GM19023 (cell line): ENCODE results near the gene AP4M1.
A peak's percentile ranks its signal among the peaks of the same experiment; 100 is the strongest.

Source experiments
- ATAC-seq: cut with Tn5 transposase; IDR thresholded peaks from one replicate; pipeline ENCODE4 v1.9.1; 2021; ENCODE audit warnings: mild to moderate bottlenecking, moderate library complexity; ENCODE audit not compliant: unreplicated experiment

Gene AP4M1

DNA sequence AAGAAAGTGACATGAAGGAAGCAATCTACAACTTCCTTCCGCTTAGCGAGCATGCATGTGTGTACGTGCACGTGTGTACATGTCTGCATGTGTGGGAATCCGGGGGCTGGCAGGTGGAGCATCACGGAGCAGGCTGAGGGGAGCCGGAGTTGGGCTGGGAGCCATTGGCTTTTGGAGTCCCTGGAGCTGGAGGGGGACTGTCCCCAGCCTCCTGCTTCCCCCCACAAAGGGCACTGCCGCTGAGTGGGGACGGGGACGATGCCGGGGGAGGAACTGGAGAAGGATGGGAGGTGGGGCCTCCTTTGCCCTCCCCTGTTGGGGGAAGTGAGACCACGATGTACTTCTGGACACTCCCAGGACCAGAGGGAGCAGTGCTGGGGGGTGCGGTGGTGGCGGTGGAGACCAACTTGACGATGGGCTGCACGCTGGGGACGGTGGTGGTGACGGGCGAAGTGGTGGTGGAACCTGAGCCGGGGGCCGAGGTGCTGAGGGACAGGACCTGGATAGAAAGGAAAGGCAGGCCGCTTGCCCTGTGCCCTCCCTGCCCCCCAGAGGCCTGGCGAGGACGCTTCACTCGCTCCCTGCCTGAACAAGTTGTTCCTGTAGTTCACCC, 5.8 kb downstream of the AP4M1 start:
- ATAC-seq = no peak

DNA sequence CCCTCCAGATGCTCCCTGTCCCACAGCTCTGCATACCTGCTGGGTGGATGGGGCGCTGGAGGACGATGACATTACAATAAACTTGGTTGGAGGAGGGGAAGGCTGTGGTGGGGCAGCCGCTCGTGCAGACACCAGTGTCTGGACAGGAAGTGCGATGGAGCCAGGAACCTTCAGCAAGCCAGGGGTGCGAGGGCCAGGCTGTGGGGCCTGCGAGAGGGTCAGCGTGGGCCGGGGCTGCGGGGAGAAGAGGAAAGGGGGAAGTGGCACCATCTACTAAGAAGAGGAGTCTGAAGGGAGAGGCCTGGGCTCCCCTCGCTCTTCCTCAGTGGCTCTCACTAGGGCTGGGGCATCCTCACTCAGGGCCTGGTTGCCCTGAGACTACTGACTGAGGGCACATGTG, 6.4 kb downstream of the AP4M1 start:
- no peak for ATAC-seq

DNA sequence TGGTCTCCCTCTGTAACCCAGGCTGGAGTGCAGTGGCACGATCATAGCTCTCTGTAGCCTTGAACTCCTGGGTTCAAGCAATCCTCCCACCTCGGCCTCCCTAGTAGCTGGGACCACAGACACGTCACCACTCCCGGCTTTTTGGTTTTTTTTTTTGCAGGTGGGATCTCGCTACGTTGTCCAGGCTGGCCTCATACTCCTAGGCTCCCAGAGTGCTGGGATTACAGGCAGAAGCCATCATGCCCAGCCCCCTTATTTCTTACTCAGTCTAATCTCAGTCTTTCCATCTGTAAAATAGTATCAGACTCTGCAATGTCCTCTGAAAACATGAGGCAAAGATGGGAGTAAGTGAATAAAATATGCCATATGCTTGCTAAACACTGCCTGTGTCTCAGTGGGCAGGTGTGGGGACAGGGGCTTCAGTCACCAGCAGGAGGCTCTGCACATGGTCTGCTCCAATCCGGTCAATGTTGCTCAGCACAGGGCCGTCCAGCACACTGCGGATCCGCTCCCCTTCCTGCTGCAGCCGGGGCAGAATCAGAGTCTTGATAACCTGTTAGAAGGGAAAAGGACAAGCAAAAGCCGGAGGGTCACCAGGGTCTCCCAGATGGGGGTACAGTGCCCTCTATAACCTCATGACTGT, 8.2 kb downstream of the AP4M1 start:
- ATAC-seq = no peak

DNA sequence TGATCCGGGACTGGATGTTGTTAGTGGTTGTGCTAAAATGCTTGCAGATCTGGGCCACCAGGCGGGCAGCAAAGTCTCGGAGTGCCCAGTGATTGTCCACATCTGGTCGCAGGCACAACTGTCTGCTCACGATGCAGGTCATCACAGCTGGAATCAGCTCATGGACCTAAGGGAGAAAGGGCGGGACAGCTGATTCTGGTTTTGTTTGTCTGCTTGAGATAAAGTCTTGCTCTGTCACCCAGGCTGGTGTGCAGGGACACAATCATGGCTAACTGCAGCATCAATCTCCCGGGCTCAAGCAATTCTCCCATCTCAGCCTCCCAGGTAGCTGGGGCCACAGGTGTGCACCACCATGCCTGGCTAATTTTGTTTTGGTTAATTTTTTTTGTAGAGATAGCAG, 9.7 kb downstream of the AP4M1 start:
- no peak for ATAC-seq

DNA sequence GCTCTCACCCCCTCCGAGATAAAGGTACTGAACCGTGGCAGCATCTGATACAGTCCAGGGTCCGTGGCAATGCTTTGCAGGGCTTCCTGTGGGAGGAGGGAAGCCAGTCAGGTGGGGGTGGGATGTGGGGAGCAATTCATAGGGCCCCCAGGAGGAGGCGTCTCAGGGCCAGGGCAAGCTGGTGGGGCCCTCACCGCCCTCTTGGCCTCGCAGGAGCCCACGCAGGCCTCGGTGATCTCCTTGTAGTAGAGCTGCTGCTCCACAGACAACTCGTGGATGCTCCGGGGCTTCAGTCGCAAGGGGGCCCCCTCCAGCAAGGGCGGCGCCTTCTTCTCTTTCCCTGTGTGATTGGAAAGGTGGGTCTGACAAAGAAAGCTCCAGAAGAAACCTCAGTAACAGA, 10.5 kb downstream of the AP4M1 start:
- ATAC-seq = no peak

DNA sequence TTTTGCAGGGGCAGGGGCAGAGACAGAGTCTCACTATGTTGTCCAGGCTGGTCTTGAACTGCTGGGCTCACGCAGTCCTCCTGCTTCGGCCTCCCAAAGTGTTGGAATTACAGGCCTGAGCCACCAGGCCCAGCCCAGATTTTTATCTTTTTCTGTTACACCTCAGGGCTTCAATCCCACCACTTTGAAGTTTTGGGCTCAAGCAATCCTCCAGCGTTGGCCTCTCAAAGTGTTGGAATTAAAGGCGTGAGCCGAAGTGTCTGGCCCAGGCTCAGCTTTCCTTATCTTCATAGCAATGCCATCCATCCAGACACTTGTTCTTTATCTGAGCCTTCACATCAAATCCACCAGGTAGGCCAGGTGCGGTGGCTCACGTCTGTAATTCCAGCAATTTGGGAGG, 13.6 kb downstream of the AP4M1 start:
- no peak for ATAC-seq

DNA sequence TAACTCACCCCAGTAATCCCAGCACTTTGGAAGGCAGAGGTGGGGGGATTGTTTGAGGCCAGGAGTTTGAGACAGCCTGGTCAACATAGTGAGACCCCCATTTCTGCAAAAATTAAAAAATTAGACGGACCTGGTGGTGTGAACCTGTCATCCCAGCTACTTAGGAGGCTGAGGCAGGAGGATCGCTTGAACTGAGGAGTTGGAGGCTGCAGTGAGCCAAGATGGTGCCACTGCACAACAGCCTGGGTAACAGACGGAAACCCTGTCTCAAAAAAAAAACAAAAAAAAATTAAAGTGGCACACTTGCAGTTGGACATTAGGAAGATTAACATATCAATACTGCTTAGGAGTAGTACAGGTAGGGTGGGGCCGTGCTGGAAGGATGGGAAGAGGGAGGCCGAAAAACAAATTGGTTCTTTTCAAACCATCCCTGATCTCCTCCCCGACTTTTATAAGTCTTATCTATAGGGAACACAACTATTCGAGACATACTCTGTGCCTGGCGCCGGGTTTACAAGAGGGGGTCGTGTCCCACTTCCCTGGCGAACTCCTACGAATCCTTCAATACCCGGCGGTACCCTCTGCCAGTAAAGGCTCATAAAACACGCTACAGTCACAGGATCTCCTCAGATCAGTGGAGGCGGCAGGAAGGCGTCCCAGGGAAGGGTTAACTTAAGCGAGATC, 17.1 kb downstream of the AP4M1 start:
- no peak for ATAC-seq

DNA sequence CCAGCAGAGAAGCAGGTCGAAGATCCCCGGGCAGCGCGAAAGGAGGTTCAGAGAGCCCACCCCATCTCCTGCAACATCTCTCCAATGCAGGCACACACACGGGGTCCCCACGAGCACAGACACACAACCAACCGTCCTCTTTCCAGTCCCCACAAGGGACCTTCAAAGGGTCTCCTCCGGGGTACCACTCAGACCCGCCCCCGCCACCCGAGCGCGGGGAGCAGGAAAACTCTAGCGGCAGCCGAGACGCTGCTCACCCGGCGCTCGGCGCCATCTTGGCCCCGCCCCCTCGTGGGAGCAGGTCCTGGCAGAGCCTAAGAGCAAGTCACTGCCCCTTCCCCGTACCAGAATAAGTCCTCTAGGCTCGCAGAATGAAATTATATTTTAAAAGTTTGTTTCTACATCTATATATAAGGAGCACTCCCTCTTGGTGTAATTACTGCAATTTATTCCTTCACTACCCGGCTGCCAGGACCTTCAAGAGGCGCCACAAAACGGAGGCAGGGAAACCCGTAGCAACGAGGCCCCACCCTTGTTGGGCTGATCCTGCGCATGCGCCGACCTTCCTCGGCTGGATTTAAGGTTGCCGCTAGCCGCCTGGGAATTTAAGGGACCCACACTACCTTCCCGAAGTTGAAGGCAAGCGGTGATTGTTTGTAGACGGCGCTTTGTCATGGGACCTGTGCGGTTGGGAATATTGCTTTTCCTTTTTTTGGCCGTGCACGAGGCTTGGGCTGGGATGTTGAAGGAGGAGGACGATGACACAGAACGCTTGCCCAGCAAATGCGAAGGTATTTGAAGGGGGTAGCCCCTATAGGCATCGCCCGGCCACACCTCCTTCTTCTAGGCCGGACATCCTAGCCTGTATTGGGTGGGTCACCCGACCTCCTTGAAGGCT, 17.9 kb downstream of the AP4M1 start, which contains the start of the genes CNPY4 and TAF6:
CNPY4 (plus strand) TSS at position 563 of the 898 bp plus-strand sequence; CDS start at position 674, 111 bp downstream.
TAF6 (minus strand) TSS at position 287 of the 898 bp plus-strand sequence. CDS start 5,149 bp downstream, outside the sequence.
- ATAC-seq = peak; percentile 70

DNA sequence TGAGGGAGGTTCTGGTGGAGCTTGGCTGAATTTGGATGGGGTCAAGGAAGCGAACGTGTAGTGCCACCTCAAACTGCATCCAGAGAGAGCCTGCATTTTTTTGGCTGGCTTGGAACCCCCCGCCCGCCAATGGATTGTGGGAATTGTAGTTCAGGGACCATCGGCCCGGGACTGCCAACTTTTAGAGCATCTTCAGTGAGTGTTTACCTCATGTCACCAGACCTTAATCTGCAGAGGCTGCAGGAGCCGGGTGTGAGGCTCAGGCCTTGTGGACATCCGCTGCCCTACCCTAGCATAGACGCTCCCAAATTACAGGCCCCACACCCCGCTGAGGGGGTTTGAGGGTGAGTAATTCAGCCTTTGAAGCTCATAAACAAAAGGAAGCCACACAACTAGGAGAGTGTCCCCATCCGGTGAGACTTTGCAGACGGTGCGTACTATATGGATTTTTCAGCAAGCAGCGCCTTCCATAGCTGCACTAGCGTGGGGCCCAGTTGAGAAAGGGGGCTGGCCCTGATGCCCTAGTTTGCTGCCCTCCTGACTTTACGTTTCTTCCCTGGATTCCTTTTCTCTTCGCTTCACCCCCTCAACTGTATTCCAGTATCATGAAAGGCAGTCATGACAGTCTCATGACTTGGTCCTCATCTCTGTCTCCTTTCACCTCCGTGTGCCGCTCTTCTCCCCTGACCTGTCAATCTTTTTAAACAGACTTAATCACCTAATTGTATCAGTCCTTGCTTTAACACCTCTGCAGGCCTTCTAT, 18.7 kb downstream of the AP4M1 start:
- ATAC-seq = peak; percentile 29

DNA sequence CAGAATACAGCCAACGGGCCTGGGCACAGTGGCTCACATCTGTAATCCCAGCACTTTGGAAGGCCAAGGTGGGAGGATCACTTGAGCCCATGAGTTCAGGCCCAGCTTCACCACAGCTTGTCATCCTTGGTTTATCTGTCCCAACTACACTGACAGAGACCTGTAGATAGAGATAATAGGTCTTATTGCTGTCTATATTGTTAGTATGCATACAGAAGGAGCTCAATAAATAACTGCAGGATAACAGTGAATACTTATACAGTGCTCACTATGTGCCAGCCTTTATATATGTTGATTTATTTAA, 19.2 kb downstream of the AP4M1 start:
- ATAC-seq = no peak

DNA sequence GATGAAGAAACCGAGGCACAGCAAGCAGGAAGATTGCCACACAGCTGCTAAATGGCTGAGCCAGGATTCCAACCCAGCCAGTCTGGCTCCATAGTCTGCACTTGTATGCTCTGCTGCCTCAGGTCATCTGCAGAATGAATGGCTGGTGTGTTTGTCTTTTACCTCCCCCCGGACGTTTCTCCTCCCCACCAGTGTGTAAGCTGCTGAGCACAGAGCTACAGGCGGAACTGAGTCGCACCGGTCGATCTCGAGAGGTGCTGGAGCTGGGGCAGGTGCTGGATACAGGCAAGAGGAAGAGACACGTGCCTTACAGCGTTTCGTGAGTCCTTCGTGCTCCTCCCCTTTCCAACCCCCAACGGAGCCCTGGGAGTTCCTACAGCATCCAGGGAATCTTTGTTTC, 20.6 kb downstream of the AP4M1 start:
- no peak for ATAC-seq

DNA sequence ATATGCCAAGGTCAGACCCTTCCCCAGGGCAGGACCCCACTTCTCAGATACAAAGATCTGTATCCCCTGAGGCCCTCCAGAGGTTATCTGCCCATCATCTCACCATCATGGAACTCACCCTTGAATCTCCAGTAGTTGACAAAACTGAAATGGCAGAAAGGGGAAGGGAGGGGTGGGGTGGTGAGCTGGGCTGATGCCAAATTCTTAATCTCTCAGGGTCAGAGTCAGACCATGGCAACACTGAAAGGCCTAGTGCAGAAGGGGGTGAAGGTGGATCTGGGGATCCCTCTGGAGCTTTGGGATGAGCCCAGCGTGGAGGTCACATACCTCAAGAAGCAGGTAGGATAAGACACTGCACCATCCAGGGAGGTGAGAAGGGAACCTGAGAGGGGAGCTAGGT, 21.1 kb downstream of the AP4M1 start:
- ATAC-seq = no peak

DNA sequence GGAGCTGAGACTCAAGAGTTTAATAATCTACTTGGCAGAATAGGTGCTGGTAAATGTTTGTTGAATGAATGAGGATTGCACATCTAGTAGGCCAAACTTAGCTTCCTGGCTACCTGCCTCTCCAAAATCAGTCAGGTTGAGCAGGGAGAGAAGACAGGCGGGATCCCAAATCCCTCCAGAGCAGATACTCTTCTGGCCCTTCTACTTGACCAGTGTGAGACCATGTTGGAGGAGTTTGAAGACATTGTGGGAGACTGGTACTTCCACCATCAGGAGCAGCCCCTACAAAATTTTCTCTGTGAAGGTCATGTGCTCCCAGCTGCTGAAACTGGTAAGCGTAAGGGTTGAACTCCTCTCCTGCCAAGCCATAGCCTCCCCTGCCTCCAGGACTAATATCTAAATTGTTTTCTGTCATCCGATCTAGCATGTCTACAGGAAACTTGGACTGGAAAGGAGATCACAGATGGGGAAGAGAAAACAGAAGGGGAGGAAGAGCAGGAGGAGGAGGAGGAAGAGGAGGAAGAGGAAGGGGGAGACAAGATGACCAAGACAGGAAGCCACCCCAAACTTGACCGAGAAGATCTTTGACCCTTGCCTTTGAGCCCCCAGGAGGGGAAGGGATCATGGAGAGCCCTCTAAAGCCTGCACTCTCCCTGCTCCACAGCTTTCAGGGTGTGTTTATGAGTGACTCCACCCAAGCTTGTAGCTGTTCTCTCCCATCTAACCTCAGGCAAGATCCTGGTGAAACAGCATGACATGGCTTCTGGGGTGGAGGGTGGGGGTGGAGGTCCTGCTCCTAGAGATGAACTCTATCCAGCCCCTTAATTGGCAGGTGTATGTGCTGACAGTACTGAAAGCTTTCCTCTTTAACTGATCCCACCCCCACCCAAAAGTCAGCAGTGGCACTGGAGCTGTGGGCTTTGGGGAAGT, 23.1 kb downstream of the AP4M1 start:
- ATAC-seq = no peak

DNA sequence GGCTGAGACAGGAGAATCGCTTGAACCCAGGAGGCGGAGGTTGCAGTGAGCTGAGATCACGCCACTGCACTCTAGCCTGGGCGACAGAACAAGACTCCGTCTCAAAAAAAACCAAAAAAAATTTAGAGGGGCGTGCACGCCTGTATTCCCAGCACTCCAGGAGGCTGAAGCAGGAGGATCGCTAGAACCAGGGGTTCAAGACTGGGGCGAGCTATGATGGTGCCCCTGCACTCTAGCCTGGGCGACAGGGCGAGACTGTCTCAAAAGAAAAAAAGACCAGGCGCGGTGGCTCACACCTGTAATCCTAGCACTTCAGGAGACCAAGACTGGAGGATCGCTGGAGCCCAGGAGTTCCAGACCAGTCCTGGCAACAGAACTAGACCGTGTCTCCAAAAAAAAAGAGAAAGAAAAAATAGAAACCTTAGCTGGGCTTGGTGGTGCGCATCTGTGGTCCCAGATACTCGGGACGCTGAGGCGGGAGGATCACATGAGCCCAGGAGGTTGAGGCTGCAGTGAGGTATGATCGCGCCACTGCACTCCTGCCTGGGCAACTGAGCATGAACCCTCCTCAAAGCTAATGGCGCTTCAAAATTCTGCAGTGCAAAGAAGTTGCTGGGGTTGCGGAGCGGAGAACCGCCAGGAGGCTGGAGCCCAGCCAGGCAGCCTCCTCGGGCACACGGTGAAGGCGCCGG, 24.9 kb downstream of the AP4M1 start:
- peak; percentile 30 for ATAC-seq

DNA sequence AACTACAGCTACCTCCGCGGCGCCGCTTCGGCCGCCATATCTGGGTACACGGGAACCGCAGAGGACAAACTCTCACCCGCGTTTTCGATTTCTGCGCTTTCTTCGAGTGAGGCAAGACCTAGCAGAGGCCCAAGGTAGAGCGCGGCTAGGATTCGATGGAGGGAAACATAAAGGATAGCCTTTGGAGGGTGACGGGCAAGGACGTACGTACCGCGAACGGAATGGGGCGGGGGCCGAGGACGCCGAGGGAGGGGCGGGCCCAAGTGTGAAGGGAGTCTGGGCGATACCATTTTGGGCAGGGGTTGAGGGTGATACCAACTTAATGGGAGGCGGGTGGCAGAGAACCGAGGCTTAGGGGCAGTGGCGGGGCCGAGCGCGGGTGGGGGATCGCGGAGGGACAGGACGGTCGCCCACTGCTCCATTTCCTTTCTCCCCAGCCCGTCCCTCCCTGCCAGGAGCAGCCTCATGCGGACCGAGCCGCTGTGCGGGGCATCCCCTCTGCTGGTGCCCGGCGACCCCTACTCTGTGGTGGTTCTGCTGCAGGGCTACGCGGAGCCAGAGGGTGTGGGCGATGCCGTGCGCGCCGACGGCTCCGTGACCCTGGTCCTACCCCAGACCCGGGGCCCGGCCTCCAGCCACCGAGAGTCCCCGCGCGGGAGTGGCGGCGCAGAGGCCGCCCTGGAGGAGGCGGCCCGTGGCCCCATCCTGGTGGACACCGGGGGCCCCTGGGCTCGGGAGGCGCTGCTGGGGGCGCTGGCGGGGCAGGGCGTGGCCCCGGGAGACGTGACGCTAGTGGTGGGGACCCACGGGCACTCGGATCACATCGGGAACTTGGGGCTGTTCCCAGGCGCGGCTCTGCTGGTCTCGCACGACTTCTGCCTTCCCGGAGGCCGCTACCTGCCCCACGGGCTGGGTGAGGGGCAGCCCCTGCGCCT, 25.8 kb downstream of the AP4M1 start, which contains the start of gene MBLAC1:
MBLAC1 (plus strand) TSS at position 37 of the 935 bp plus-strand sequence; CDS start at position 466, 429 bp downstream.
- peak; percentile 69 for ATAC-seq

DNA sequence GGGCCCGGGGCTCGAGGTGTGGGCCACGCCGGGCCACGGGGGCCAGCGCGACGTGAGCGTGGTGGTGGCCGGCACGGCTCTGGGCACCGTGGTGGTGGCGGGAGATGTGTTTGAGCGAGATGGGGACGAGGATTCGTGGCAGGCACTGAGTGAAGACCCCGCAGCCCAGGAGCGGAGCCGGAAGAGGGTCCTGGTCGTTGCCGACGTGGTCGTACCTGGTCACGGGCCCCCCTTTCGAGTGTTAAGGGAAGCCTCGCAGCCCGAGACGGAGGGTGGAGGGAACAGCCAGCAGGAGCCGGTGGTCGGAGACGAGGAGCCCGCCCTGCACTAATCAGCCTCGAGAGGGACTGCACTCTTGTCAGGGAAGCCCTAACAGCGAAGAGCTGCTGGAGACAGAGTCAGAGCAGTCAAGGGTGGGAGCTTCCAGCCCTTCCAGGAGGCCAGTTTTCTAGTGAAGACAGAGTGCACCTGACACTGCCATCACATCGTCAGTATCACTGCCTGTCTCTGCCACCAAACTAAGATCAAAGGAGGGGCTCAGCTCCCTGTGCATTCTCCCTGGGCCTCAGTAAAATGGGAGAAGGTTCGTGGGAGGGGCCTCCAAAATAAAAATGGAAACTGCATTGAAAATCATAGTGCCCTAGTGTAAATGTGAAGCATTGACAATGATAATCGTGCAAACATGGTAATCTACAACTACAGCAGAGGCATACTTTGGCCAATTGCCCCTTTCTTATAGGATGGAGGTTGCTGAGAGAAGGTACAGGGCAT, 26.6 kb downstream of the AP4M1 start:
- no peak for ATAC-seq

DNA sequence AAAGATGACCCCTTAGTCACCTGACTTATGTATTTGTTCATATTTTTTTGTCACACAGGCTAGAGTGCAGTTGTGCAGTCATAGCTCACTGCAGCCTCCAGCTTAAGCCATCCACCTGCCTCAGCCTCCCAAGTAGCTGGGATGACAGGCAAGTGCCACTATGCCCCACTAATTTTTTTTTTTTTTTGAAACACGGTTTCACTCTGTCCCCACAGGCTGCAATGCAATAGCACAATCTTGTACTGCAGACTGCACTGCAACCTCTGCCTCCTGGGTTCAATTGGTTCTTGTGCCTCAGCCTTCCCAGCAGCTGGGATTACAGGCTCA, 27.2 kb downstream of the AP4M1 start:
- no peak for ATAC-seq
